Measurements from ENCODE around the gene CCDC195.

GRCh38 chr2:224670203-224670602 lies 46.0 kb downstream of the CCDC195 start:
- no peak for TF ChIP-seq EZH2phosphoT487 (IDR thresholded peaks at IDR 0.05; ENCODE audit: insufficient read depth, low read depth)
- no peak for TF ChIP-seq EZH2 (IDR thresholded peaks at IDR 0.05; ENCODE audit: insufficient read depth, poor library complexity, severe bottlenecking)
